ENCODE results near the gene CFAP206. TPM values are rescaled to one million over a fixed set of nuclear protein-coding genes. Genes with fewer than 3 reads are reported as not detected.

The CFAP206 gene
- total RNA-seq, 1 experiment from 2014 or later, result not detected

GRCh38 chr6:87376643-87377042, 31.1 kb upstream of the CFAP206 start:
- H2BK15ac ChIP-seq (ENCODE audit: low read depth, low read length), result no peak overlapping the region
- no peak overlapping the region for H4K8ac ChIP-seq (replicated peaks; ENCODE audit: insufficient read length, low read depth, low read length)
- Mint-ChIP-seq H3K4me3 (no peak overlapping the region), H3K36me3 (ENCODE audit: insufficient read depth in 1 of 3, low read depth in 3 of 3) (peaks cover 0 to 4% (median 2%) of the 10 kb centered on the region in 3 experiments; a peak in 4 of 7 replicates), H3K4me1 (peaks cover 0 to 5% of the 10 kb centered on the region in 2 experiments; a peak in 2 of 4 replicates), H3K27ac (no peak overlapping the region), H3K9me3 (peaks cover 6 to 14% of the 10 kb centered on the region in 2 experiments; a peak in 3 of 5 replicates), H3K27me3 (ENCODE audit: low read depth) (no peaks in the 10 kb centered on the region)
- H4K5ac ChIP-seq (ENCODE audit: insufficient read length, low read depth, low read length), result no peak overlapping the region
- H4K91ac ChIP-seq (ENCODE audit: insufficient read length, low read depth, low read length), result no peak overlapping the region
- no peak overlapping the region for H3K4ac ChIP-seq (ENCODE audit: low read depth, low read length)
- no peaks in the 10 kb centered on the region for H3K79me2 ChIP-seq (ENCODE audit: insufficient read depth, low read length)
- no peaks in the 10 kb centered on the region for H3K79me1 ChIP-seq (ENCODE audit: insufficient read depth, low read depth, low read length, poor library complexity, severe bottlenecking)
- no peaks in the 10 kb centered on the region for H3K4me1 ChIP-seq (ENCODE audit: insufficient read depth, low read length)
- no peak for DNase-seq
- H2BK12ac ChIP-seq (ENCODE audit: insufficient read length, low read depth, low read length), result no peak overlapping the region
- no peak overlapping the region for H3K56ac ChIP-seq (ENCODE audit: insufficient read length, low read depth, low read length)
- no peak overlapping the region for H2BK20ac ChIP-seq (ENCODE audit: low read depth, low read length, poor library complexity, severe bottlenecking)
- no peak overlapping the region for H3T11ph ChIP-seq (ENCODE audit: low read length)
- no peak overlapping the region for H2BK120ac ChIP-seq (ENCODE audit: low read depth, low read length, poor library complexity, severe bottlenecking)
- no peaks in the 10 kb centered on the region for H4K20me1 ChIP-seq (ENCODE audit: control insufficient read depth, insufficient read depth, insufficient read length)
- H3K9me3 ChIP-seq (ENCODE audit: control insufficient read depth, low read depth, low read length), result no peaks in the 10 kb centered on the region
- no peak for TF ChIP-seq CTCF (conservative IDR thresholded peaks at IDR 0.05)
- no peaks in the 10 kb centered on the region for H3K27me3 ChIP-seq (ENCODE audit: insufficient read depth, low read length)
- no peak overlapping the region for H2BK5ac ChIP-seq (ENCODE audit: insufficient read length, low read length)
- H3K18ac ChIP-seq (ENCODE audit: insufficient read length, low read depth, low read length), result no peak overlapping the region
- no peak overlapping the region for H3K14ac ChIP-seq (ENCODE audit: insufficient read depth, low read length)
- no peak overlapping the region for H3K23ac ChIP-seq (ENCODE audit: insufficient read length, low read depth, low read length)
- no peak overlapping the region for H3K9ac ChIP-seq (ENCODE audit: extremely low read depth, insufficient read length, low read length)
- H2AK5ac ChIP-seq (ENCODE audit: insufficient read length, low read length), result no peak overlapping the region
- no peak overlapping the region for H3K27ac ChIP-seq (ENCODE audit: insufficient read length, low read depth, low read length)
- WGBS (ENCODE audit: extremely low coverage, insufficient read length, low lambda C conversion rate), result no CpG with 5 or more reads among the region's 2 CpGs
- H2AFZ ChIP-seq (ENCODE audit: low read length), result no peak overlapping the region
- H3K4me2 ChIP-seq (ENCODE audit: insufficient read depth, insufficient read length, low read length), result no peak overlapping the region
- H3K23me2 ChIP-seq (ENCODE audit: insufficient read length, low read depth, low read length, poor library complexity, severe bottlenecking), result no peaks in the 10 kb centered on the region

Measured in H9 (cell line).